ENCODE data around the gene HOXD10. TPM values are rescaled to one million over a fixed set of nuclear protein-coding genes. Genes with fewer than 3 reads are reported as not detected.

HOXD10 gene
- total RNA-seq, 3 donors from 2014 or later: 1.6 to 5.2 TPM; not detected in 1

Other genes starting within 250 kb of the HOXD10 start
- 10 to 100 TPM; 20.0 to 30.3 (median 23.8) TPM for gene LNPK, start 114.5 kb upstream of the HOXD10 start, total RNA-seq
- not detected for gene EVX2, start 32.8 kb upstream of the HOXD10 start, total RNA-seq
- gene HOXD13, start 24.1 kb upstream of the HOXD10 start, total RNA-seq: not detected
- not detected for gene HOXD12, start 17.0 kb upstream of the HOXD10 start, total RNA-seq
- gene HOXD11, start 9.5 kb upstream of the HOXD10 start, total RNA-seq: under 1 TPM in 1 of 3 donors, not detected in 2; 0.66 TPM
- gene HOXD9, start 5.9 kb downstream of the HOXD10 start, total RNA-seq: 10 to 100 TPM in 1 of 3 donors, 1 to 10 TPM in 2; 2.4 to 17.0 (median 2.8) TPM
- gene HOXD8, start 12.9 kb downstream of the HOXD10 start, total RNA-seq: 10 to 100 TPM; 10.5 to 36.1 (median 13.8) TPM
- 1 to 10 TPM; 1.9 to 5.8 (median 5.6) TPM for gene HOXD4, start 34.8 kb downstream of the HOXD10 start, total RNA-seq
- 10 to 100 TPM in 1 of 3 donors, 1 to 10 TPM in 2; 4.2 to 14.4 (median 4.8) TPM for gene HOXD3, start 40.5 kb downstream of the HOXD10 start, total RNA-seq
- gene HOXD1, start 71.9 kb downstream of the HOXD10 start, total RNA-seq: 1 to 10 TPM in 1 of 3 donors, under 1 TPM in 2; 0.15 to 1.3 (median 0.64) TPM
- gene MTX2, start 152.7 kb downstream of the HOXD10 start, total RNA-seq: 10 to 100 TPM; 19.7 to 27.2 (median 23.6) TPM